K562 (cell line): ENCODE data around the gene OR2C1. TPM values are rescaled to one million over a fixed set of nuclear protein-coding genes. Genes with fewer than 3 reads are reported as not detected.

Experiments used
- AFF1 ChIP-seq, 2 experiments: fragments of 450-650 bp; IDR thresholded peaks; 2 replicates each; pipeline ENCODE4 v1.6.1; 2018; ENCODE audit warnings: mild to moderate bottlenecking in 2 of 2, low read depth in 1 of 2; ENCODE audit not compliant: partially characterized antibody in 2 of 2
- BHLHE40 ChIP-seq: IDR thresholded peaks from 2 replicates; pipeline ENCODE4 v1.6.1; 2011; ENCODE audit warnings: low read length, improper control_type of control experiment
- CAMTA2 ChIP-seq: fragments of 250-450 bp; sonication (Bioruptor Pico); conservative IDR thresholded peaks from 2 replicates; pipeline ENCODE4 v1.5.1; 2022
- CBFA2T3 ChIP-seq: fragments of 450-650 bp; IDR thresholded peaks from 2 replicates; pipeline ENCODE4 v1.6.1; 2017
- GTF2E2 ChIP-seq: fragments of 200-800 bp; sonication (Bioruptor generic); IDR thresholded peaks from 2 replicates; pipeline ENCODE4 v1.6.1; 2016; ENCODE audit warnings: missing genetic modification characterization, missing compliant biosample characterization
- MEF2D ChIP-seq: conservative IDR thresholded peaks from 2 replicates; pipeline ENCODE4 v1.6.1; 2016; ENCODE audit warnings: low read depth, missing genetic modification characterization, missing compliant biosample characterization
- NCOA1 ChIP-seq: fragments of 450-650 bp; IDR thresholded peaks from 2 replicates; pipeline ENCODE4 v1.6.1; 2016; ENCODE audit warnings: low read depth
- NCOA2 ChIP-seq, 2 experiments: fragments of 450-650 bp; IDR thresholded peaks; 2 replicates each; pipeline ENCODE4 v1.6.1; 2018; ENCODE audit warnings: mild to moderate bottlenecking in 2 of 2, moderate library complexity in 1 of 2; ENCODE audit not compliant: partially characterized antibody in 2 of 2
- NR1H2 ChIP-seq: sonication (generic); formaldehyde crosslinking; IDR thresholded peaks from 2 replicates; pipeline ENCODE4 v1.4.0; 2020; ENCODE audit warnings: mild to moderate bottlenecking, missing genetic modification reagents
- POLR2AphosphoS5 ChIP-seq: IDR thresholded peaks from 2 replicates; pipeline ENCODE4 v1.6.1; 2011; ENCODE audit warnings: mild to moderate bottlenecking, low read depth, low read length, moderate library complexity; ENCODE audit not compliant: control insufficient read depth, insufficient read depth
- REST ChIP-seq, 2 experiments: fragments of 450-650 bp; formaldehyde crosslinking in 1 of 2; IDR thresholded peaks; 2 replicates each; pipeline versions ENCODE4 v1.4.0 to v1.6.1; 2014 to 2020; ENCODE audit warnings: mild to moderate bottlenecking in 2 of 2, borderline replicate concordance in 1 of 2, low read depth in 1 of 2
- TARDBP ChIP-seq: fragments of 450-650 bp; IDR thresholded peaks from 2 replicates; pipeline ENCODE4 v1.6.1; 2016
- THRAP3 ChIP-seq: fragments of 450-650 bp; IDR thresholded peaks from 2 replicates; pipeline ENCODE4 v1.6.1; 2016; ENCODE audit warnings: mild to moderate bottlenecking, inconsistent platforms, borderline replicate concordance
- THRB ChIP-seq: fragments of 450-650 bp; formaldehyde crosslinking; conservative IDR thresholded peaks from 2 replicates; pipeline ENCODE4 v1.4.0; 2022; ENCODE audit warnings: mild to moderate bottlenecking, missing genetic modification characterization
- XRCC4 ChIP-seq: IDR thresholded peaks from one replicate; pipeline ENCODE4 v1.6.1; 2011; ENCODE audit not compliant: insufficient read depth, insufficient read length; ENCODE audit errors: extremely low read depth
- polyA plus RNA-seq, 8 experiments: library from polyadenylated mRNA; depleted of rRNA in 4 of 8; stranded (reverse) in 5 of 8; unstranded in 3 of 8; fragments of >200 nt; fragmentation: Nextera tagmentation in 2 of 8; fragmentation: Illumina TruSeq in 1 of 8; extraction: Ambion mirVana in 2 of 8; extraction: Trizol in 1 of 8; gene quantifications; 2 replicates each; pipeline versions ENCODE4 v1.2.1 to v1.2.3, GENCODE V29; 2011 to 2014; ENCODE audit warnings: inconsistent platforms in 1 of 8, missing spikeins in 1 of 8
- total RNA-seq, 7 experiments: library from RNA; depleted of rRNA in 6 of 7; stranded (reverse); fragments of >200 nt in 6 of 7; fragmentation: Illumina TruSeq in 2 of 7; extraction: Trizol in 2 of 7; gene quantifications; 2 replicates each; pipeline versions ENCODE4 v1.2.1 to v1.2.3, GENCODE V29; 2011 to 2021; ENCODE audit warnings: low replicate concordance in 1 of 7

OR2C1 gene
- total and polyA plus RNA-seq, 9 of the 15 experiments (the other 6 are each of a cell fraction or from before 2014, with no cell fraction given) = not detected

GRCh38 chr16:3348547-3349167 is 7.0 kb upstream of the OR2C1 start (continued):
- TF ChIP-seq REST (IDR thresholded peaks at IDR 0.05; ENCODE audit: borderline replicate concordance) (no peak), REST (CRISPR knock-in tag; IDR thresholded peaks at IDR 0.05; ENCODE audit: low read depth) (no peak), NR1H2 (CRISPR knock-in tag) (no peak), CBFA2T3 (peak; percentile 98), NCOA2 (IDR thresholded peaks at IDR 0.05; ENCODE audit: partially characterized antibody in 2 of 2) (peak; percentile 36 to 54), POLR2AphosphoS5 (peak; percentile 85), BHLHE40 (peak; percentile 98), THRAP3 (no peak), GTF2E2 (tag) (0 out of 2 replicates have a peak, but pooled peaks have one; percentile 17), XRCC4 (no peak), NCOA1 (peak; percentile 82), AFF1 (IDR thresholded peaks at IDR 0.05; ENCODE audit: low read depth in 1 of 2, partially characterized antibody in 2 of 2) (peak in 1 of 2 experiments; percentile 85), MEF2D (tag) (peak; percentile 99), CAMTA2 (no peak), THRB (CRISPR knock-in tag) (no peak), TARDBP (peak; percentile 91)
